GM21423 (cell line): ENCODE measurements around the gene HERPUD2.

ENCODE experiments used
- ATAC-seq: cut with Tn5 transposase; IDR thresholded peaks from one replicate; pipeline ENCODE4 v1.9.1; 2021; ENCODE audit warnings: mild to moderate bottlenecking, moderate library complexity; ENCODE audit not compliant: unreplicated experiment

The HERPUD2 gene, protein sequence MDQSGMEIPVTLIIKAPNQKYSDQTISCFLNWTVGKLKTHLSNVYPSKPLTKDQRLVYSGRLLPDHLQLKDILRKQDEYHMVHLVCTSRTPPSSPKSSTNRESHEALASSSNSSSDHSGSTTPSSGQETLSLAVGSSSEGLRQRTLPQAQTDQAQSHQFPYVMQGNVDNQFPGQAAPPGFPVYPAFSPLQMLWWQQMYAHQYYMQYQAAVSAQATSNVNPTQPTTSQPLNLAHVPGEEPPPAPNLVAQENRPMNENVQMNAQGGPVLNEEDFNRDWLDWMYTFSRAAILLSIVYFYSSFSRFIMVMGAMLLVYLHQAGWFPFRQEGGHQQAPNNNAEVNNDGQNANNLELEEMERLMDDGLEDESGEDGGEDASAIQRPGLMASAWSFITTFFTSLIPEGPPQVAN

DNA sequence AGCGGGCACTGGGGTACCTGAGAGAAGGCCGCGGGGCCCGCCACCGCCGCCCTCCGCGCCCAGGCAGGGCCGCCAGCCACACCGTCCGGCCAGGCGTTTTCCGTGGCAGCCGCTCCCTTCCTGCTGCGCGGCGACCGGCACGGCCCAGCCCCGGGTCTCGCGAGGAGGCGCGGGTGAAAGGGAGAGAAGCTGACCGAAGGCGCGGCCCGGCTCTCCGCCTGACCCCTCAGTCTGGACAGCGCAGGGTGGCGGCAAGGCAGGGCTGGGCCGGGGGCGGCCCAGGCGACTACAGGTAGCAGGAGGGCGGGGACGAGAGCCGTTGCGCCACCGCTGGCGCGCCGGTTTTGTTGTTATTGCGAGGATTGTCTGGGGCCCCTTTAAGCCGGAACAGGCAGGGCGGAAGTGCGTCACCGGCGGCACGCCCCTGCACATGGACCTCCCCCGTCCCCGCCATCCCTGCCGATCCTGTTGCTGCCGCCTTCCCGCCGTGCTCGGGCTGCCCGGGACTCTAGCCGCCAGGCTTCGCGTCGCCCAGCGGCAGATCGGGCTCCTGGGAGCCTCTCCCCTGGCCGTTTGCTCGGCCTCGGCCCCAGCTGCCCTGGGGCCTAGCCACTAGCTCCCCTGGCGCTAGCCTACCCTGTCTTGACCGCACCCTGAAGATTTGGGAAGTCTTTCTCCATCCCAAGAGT, at the start of gene HERPUD2:
TSS of gene HERPUD2 (minus strand) at position 352 of the 689 bp plus-strand sequence. CDS start 805 bp downstream, outside the sequence.
- peak; percentile 91 for ATAC-seq

DNA sequence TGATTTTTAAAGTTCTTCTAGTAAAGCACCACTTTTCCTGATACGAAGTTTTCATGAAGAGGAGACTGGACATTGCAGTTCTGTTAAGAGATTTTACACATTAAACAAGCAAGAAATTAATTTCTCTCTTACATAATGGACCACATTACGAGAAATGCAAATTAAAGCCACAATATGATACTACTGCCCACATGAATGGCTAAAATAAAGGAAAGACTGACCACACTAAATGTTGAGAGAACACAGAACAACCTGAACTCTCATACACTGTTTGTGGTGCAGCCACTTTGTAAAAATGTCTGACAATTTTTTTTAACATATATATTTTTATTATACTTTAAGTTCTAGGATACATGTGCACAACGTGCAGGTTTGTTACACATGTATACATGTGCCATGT, 44.0 kb upstream of the HERPUD2 start:
- no peak for ATAC-seq

DNA sequence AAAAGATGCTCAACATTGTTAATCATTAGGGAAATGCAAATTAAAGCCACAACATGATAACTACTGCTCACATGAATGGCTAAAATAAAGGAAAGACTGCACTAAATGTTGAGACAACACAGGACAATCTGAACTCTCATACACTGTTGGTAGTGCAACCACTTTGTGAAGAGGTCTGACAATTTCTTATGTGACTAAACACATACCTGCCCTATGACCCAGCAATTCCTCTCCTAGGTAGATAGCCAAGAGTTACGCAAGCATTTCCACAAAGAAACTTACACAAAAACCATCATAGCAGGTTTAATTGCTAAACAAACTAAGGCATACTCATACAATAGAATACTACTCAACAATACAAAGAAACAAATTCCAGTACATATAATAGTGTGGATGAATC, 41.8 kb upstream of the HERPUD2 start:
- ATAC-seq: no peak

DNA sequence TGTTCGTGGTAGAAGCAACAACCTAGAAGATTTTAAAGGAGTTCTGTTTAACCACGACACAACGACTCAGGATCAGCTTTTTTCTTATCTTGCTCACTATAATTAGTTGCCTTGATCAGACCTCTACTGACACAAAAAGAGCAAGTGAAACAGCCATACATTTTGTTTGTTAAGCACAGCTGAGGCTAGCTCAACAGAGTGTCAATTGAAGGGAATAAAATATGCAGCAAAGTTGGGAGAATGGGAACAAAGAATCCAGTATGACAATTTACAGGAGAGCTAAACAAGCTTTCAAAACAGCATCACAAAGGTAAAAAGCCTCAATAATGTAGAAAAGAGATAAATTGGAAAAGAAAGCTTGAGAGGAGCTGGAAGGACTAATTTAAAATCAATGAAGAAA, 40.5 kb upstream of the HERPUD2 start:
- no peak for ATAC-seq

DNA sequence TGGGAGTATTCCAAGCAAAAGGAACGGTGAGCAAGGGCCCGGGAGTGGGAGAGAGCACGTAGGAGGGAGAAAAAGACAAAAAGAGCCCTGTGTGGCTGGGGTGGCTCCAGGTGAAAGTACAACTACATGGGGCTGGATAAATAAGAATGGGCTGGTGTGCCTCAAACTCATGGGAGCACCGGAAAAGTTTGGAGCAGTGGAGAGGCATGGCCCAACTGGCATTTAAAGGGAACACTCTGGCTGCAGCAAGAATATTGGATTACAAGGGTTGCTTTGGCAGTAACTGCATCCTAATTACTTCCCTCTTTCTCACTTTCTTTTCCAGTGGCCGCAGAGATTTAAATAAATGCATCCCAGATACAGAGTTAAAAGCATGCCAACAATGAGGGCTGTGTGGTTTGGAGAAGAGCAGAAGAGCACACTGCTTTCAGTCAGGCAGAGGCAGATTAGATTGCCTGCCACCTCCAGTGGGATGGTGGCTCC, 39.1 kb upstream of the HERPUD2 start:
- no peak for ATAC-seq

DNA sequence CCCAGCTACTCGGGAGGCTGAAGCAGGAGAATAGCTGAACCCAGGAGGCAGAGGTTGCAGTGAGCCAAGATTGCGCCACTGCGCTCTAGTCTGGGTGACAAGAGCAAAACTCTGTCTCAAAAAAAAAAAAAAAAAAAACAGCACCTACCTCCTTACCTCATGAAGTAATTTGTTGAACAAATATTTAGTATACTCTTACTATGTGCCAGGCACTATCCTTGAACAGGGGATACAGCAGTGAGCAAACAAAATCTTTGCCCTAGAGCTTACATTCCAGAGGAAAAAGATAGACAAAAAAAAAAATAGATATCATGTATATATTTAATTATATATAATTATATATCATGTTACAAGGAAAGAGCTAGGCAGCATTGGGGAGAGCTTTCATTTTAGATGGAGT, 36.4 kb upstream of the HERPUD2 start:
- no peak for ATAC-seq

DNA sequence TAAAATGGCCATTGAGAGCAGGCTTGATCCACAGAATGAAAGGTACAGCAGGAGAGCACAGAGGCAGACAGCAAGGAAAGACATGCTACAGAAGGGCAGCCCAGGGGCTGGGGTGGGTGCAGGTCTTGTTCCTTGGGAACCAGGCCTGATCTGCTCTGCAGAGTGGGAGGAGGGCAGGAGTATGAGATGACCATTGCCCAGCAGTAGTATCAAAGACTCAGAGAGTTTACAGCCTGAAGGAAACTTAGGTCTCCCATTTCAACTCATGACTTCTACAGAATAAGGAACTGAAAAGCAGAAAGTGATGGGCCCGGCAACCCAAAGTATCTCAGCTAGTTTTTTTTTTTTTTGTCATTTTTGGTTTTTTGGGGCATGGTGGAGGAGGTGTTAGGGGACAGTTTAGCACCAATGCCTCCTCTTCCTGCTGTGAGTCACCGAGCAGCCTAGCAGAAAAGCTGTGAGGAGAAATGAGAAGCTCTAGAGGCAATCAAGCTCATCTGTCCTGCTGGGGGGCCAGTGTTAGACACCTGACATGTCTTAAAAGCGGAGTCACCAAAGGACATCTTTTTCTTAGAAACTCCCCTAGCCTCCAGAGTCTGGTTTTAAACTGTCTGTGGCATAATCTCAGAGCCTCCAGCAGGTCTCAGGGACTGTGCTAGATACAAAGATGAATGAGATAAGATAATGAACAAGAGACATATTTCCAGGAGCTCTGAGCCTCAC, 34.3 kb upstream of the HERPUD2 start:
- peak; percentile 59 for ATAC-seq

DNA sequence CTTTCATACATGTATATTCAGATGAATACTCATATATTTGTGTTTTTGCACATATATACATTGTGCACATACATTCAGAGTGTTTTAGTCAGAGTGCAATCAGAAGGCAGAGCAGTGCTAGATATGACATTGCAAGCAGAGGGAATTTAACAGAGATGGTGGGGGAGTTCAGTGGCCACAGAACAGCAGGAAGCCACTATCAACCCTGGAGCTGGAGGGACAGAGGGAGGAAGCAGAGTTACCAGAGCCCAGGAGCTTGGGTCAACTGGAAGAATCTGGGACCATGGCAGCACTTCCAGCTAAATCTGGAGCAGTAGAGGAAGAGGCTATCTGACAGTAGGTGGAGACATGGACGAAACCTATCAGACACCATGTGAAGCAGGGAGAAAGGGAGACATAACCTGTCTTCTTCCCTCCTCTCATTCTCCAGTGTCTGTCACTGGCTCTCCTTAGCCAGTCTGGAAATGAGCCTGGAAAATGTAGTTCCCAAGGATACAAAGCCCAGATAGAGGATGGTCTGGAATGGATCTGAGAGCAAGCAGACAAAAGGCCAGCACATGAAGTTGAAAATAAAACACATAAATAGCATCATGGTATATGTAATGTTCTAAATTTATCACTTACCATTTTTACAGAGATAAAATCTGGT, 33.6 kb upstream of the HERPUD2 start:
- no peak for ATAC-seq

DNA sequence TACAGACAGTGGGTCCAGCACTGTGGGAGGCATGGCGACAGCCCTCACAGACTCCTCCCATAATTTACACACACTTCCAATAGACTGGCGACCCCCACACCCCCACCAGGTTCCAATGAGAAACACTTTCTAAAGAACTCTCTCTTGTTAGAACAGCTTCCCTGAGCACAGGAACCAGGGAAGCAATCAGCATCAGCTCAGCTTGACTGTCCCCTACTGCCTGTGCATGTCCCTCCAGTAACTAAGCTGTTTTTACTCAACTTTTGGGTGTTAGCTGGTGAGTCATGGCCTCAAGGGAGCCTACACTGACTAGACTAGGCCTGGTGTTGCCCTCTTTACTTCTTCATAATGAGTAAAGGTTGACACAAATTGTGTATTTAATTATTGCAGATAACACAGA, 32.6 kb upstream of the HERPUD2 start:
- ATAC-seq: peak; percentile 15

DNA sequence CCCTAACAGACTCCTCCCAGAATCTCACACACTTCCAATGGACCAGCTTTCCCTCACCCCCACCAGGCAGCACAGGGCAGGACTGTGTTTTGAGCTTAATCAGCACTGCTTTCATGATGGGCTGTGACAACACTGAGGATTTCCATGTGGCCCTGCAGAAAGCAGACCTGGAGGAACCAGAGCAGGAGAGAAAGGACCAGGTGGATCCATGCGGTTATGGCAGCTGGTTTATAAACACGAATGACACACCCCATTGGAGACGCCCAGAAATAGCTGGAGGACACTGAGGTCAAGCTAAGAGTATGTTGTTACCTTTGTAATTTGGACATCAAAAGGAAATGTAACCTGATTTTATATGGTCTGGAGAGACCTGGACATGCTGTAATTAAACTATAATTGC, 31.7 kb upstream of the HERPUD2 start:
- ATAC-seq: no peak

DNA sequence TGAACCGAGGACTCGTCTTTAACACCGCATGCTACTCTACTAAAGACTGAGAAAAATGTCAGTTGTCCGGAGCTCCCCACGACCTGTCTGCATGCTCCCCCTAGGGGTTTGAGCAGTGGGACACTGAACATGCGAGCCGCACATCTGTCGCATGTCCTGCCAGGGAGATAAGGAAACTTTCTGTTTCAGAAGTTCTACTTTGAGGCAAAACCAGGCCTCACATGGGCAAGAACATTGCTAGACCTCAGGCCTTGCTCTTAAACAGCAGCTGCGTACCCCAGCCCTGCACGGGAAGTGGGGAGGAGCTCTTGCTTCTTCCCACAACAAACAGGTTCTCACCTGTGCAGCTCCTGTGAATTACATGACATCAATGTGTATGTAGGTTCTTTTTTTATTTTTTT, 30.3 kb upstream of the HERPUD2 start:
- ATAC-seq: peak; percentile 32

DNA sequence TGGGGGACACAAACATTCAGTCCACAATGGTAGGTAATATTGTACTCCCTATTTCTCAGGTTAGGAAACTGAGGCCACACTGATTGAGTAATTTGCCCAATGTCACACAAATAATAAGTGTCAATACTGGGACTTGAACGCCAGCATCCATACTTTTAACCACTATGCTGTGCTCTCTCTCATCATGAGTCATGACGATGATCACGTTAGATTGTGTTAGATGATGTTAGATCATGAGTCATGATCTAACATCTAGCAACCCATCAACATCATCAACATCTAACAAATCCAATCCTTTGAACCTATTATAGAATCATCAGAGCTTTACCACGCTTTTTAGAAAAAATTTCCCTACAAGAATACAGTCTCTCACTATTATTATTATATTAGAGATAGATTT, 28.1 kb upstream of the HERPUD2 start:
- ATAC-seq: no peak

DNA sequence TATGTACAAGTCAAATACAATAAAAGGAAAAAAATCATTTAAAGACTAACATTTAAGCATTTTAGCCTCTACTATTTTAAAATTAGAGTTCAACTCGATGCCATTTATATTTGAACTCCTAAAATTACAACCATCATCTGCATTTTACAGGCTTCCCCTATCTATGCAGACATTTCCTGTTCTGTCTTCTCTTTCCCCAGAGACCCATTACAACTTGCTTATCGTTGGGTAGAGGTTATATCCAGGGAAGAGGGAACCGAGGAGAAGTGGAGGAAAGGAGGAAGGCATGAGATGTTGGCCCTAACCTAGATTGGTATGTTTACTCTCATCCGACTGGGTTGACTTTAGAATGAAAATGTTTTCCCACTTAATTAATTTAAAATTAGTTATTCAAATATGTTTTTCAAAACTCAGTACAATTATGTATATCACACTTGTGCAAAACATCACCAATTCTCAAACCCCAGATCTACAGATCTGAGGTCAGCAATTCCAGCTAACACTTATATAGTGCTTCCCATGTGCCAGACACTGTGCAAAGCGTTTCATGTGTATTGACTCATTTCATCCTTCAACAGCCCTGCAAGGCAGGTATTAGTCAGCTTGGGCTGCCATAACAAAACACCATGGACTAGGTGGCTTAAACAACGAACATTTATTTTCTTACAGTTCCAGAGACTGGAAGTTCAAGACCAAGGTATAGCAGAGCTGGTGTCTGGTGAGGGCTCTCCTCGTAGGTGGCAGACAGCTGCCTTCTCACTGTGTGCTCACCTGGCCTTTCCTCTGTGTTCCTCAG, 27.3 kb upstream of the HERPUD2 start:
- no peak for ATAC-seq

DNA sequence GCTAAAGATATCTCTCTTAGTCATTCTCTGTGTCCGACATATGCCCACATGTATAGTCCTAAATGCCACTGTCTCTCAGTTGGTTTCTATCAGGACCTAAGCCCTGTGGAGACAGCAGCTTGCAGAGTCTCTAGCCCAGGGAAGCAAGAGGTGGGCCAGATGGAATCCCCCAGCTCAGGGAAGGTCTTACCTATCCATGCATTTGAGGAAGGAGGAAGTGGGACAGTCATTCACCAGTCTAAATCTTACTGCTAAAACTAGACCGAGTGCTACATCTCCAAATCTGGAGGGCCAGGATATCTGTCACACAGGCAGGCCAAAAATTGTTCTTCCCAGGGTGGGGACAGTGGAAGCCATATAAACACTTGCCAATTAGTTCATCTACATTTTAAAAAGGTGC, 26.4 kb upstream of the HERPUD2 start:
- no peak for ATAC-seq

DNA sequence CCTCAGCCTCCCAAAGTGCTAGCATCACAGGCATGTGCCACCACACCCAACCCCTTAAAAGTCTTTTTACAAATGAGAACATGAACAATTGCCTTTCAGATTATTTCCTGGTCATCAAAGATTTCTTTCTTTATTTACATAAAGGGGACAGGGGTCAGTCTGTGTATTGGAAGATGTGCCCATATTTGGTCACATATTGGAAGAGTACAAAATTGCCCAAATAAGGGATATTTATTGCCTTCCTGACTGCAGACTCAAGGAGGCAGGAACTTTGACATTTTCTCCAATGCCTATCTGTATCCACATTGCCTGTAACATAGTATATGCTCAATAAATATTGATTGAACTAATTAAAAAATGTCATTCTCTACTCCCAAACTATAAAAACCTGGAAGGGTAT, 25.9 kb upstream of the HERPUD2 start:
- ATAC-seq: no peak

DNA sequence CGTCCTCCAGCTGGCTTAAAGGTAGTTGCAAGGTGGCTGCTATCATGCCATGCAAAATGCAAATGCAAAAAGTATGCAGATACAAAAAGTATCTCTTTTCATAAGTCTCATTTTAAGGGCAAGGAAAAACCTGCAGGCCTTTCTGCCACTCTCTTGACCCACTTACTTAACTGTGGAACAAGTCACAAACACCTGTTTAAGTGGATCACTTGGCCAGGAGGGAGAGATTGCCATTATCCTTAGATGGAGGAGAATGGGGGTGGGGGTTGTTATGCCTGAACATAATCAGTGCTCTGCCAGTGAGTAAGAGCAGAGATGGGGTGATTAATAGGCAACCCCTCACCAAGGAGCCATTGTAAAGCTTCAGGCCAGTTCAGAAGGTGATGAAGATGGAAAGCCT, 25.1 kb upstream of the HERPUD2 start:
- ATAC-seq: no peak

DNA sequence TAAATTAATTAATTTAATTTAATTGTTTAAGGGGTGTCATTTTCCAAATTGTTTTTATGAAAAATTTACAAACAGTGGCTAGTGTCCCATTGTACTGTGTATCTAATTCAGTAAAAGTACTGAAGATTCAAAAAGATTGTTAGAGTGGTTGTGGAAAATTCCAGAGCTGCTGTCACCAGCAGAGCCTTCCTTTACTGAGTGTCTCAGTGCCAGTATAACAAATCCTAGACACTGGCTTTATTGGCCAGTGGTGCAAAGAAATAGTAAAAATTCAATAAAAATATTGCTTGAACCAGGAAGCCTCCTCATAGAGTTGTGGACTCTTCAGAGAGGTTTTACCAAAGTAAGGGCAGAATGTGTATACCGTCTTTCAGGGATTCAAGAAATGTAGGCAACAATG, 23.1 kb upstream of the HERPUD2 start:
- no peak for ATAC-seq

DNA sequence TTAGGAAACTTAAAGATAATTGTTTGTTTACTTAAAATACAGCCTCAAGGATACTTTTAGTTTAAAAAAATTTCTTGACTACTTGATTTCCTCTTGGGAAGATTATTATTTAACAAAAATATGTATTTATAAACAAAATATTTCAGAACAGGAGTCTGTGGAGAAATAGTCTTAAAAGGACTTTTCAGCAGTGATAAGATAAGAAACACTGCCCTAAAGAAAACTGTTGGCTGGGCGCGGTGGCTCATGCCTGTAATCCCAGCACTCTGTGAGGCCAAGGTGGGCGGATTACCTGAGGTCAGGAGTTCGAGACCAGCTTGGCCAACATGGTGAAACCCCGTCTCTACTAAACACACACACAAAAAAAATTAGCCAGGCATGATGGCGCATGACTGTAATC, 22.6 kb upstream of the HERPUD2 start:
- ATAC-seq: no peak

DNA sequence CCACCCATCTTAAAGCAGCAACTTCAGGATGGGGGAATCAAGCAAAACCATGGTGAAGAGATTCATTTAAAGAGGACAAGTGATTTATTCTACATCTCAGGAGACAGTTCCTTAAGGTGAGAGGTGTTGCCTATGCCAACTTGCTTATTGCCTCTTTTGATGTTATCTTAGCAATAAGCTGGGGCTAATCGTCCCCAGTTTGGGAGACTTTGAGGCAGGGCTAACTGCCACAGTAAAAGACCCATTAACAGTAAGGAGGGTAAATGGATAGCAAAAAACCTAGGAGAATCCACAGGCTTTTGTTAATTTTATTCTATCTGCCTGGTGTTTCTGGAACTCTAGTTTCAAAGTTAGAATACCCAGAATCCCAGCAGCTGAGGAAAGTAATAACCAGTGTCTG, 22.1 kb upstream of the HERPUD2 start:
- no peak for ATAC-seq

DNA sequence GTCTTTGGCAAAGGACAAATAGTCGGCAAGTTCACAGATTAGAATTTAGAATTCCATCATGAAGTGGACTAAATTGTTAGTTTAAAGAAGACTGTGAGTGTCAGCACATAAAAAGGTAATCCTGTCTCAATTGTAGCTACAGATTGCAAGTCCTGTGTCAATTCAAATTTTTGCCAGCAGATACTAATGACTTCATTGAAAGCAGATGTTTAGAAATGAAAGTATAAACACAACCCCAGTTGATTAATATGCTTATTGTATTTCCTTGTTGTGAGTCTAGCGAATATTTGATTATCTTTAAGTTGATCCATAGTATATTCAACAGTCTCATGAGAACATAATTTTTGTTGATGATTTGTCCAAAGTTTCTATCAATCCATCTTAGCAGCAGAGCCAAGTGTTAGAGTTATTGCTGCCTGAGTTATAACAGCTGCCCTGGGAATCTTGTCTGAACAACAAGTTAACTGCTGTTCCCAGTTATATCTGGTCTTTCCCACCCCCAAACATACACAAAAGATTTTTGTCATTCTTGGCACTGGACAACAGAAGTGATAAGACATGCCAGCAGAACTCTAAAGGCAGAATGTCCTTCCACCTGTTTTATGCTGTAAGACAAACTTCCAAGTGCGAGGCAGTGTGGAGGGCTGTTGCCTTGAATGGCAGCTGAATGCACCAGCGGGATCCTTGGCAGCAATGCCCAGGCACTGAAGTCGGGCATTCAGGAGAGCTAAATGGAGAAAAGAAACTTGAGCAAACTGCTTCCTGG, 21.3 kb upstream of the HERPUD2 start:
- no peak for ATAC-seq
